HG02981 (cell line): Measurements from ENCODE around the gene NOC2L.
"Not testable (repeated sequence)": the region's sequence is repeated elsewhere in the genome, so short reads cannot be mapped to it uniquely, and the experiment has no call there.

Experiments
- ATAC-seq: cut with Tn5 transposase; IDR thresholded peaks from one replicate; pipeline ENCODE4 v1.9.1; 2021; ENCODE audit warnings: mild to moderate bottlenecking, moderate library complexity; ENCODE audit not compliant: unreplicated experiment

Gene NOC2L

DNA sequence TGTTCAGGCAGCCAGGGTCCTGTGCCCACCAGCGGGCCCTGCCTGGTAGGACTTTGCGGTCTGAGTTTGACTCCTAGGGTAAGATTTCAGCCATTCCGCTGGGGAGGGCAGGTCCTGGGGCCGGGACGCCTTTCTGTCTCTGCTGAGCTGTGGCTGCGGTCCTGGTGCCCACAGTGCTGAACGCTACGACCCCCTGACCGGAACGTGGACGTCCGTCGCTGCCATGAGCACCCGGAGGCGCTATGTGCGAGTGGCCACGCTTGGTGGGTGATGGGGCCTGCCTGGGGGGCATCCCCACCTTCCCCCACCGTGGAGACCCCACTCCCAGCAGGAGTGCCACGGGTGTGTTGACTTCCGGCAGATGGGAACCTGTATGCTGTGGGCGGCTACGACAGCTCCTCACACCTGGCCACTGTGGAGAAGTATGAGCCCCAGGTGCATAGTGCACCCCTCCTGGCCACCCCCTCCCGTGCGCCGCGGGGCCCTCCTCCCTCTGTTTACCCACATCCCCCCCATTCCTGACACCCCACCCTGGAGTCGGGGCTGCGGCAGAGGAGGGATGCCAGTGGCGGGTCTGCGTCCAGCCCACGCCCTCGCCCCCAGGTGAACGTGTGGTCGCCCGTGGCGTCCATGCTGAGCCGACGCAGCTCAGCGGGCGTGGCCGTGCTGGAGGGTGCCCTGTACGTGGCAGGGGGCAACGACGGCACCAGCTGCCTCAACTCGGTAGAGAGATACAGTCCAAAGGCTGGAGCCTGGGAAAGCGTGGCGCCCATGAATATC is 4.9 kb upstream of the NOC2L start:
- ATAC-seq, result no peak

GRCh38 chr1:963301-963651 is 4.2 kb upstream of the NOC2L start:
- ATAC-seq, result no peak

DNA sequence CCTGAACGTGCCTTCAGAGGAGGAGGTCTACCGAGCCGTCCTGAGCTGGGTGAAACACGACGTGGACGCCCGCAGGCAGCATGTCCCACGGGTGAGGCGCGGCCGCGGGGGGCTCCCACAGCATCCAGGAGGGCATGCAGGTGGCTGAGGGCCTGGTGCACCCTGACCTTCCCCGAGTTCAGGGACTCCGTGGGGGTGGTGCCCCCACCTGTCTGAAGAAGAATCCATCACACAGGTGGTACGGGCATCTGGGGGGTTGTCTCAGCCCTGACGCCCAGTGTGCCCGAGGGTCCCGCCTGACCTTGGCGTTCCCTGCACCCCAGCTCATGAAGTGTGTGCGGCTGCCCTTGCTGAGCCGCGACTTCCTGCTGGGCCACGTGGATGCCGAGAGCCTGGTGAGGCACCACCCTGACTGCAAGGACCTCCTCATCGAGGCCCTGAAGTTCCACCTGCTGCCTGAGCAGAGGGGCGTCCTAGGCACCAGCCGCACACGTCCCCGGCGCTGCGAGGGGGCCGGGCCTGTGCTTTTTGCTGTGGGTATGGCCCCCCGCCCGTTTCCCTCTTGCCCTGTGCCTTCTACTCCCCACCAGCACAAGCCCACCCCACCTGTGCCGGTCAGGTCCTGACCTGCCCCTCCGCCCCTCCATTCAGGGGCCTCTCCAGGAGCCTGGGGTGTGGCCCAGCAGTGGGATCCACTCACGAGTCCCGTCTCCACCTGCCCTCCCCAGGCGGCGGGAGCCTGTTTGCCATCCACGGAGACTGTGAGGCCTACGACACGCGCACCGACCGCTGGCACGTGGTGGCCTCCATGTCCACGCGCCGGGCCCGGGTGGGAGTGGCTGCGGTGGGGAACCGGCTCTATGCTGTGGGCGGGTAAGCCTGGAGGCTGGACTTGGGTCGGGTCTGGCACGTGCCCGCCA is 3.6 kb upstream of the NOC2L start:
- ATAC-seq, result no peak

- ATAC-seq, result no peak
Observed at GRCh38 chr1:961132-961669, 2.1 kb upstream of the NOC2L start.

DNA sequence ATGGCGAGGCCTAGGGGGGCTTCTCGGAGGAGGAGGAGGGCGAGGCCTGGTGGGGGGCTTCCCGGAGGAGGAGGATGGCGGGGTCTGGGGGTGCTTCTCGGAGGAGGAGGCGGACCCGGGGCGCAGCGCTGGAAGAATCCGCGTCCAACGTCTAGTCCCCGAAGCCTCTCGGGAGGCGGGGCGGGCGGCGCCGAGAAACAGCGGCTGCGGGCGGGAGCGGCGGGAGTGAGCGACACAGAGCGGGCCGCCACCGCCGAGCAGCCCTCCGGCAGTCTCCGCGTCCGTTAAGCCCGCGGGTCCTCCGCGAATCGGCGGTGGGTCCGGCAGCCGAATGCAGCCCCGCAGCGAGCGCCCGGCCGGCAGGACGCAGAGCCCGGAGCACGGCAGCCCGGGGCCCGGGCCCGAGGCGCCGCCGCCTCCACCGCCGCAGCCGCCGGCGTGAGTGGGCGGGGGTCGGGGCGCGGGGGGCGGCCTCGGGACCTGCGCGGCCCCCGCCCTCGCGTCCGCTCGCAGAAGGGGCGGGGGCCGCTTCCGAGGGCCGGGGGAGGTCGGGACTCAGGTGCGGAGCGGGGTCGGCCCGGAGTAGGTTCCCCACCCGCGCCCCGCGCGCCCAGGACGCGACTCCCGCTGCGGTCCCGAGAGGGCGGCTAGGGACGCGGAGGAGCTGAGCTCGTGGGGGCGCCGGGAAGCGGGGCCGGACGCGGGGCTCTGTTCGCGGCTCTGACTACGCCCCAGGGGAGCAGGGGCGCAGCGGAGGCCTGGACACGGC is 1.5 kb upstream of the NOC2L start, which contains the start of gene KLHL17:
KLHL17 (plus strand) TSS at position 222 of the 769 bp plus-strand sequence; CDS start at position 332, 110 bp downstream.
- peak; percentile 53 for ATAC-seq

- ATAC-seq, result no peak
Observed at GRCh38 chr1:959731-960362, 791 bp upstream of the NOC2L start.

DNA sequence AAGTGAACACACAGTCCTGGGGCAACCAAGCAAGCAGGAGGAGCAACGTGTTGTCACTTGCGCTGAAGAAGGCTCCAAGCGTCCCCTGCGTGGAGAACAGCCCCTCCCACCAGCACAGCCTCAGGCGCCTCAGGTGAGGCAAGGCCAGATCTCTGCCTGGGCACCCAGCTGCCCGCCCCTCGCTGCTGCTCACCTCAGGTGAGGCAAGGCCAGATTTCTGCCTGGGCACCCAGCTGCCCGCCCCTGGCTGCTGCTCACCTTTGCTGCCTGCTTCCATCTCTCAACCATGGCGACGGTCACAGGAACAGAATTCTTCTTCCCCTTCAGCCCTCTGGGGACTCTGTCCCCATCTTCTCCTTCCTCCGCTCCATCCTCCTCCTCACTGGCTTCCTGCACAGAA is 2.4 kb downstream of the NOC2L start:
- ATAC-seq, result no peak

- no peak for ATAC-seq
Observed at GRCh38 chr1:955474-955873, 3.6 kb downstream of the NOC2L start.

DNA sequence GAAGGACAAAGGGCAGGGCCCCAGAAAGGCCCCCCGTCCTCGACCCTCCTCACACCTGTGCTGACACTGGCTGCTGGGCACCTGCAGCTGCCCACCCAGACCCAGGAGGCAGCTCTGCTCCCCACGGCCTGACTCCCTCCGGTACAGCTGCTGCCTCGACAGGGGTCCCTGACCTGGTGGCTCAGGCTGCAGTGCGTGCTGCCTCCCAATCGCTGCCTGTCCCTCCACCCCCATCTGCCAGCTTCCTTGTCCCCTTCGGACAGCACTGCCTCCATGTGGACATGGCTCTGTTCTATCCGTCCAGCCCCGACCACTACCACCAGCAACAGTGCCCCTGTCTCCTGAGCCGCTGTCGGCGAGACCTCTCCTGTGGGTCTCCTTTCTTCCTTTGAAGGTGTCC is 4.1 kb downstream of the NOC2L start:
- no peak for ATAC-seq

- ATAC-seq, result no peak
Observed at GRCh38 chr1:953524-954320, 5.3 kb downstream of the NOC2L start.

GRCh38 chr1:952603-953002 is 6.5 kb downstream of the NOC2L start:
- ATAC-seq, result no peak

DNA sequence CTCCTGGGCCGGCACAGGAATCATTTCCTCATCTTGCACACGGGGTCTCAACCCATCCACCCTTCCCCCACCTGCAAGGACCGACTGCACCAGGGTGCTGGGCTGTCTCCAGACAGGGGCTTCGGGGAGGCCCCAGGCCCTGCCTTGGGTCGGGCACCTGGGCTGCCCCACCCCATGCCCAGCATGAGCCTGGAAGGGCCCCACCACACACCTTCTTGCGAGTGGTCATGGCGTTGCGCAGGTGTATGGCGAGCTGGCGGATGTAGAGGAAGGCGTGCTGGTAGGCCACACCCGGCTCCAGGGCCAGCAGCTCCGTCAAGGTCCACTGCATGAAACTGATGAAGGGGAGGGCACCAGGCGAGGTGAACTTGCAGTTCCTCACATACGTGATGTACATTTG is 6.9 kb downstream of the NOC2L start:
- ATAC-seq, result no peak

- no peak for ATAC-seq
Observed at GRCh38 chr1:951364-951763, 7.7 kb downstream of the NOC2L start.

DNA sequence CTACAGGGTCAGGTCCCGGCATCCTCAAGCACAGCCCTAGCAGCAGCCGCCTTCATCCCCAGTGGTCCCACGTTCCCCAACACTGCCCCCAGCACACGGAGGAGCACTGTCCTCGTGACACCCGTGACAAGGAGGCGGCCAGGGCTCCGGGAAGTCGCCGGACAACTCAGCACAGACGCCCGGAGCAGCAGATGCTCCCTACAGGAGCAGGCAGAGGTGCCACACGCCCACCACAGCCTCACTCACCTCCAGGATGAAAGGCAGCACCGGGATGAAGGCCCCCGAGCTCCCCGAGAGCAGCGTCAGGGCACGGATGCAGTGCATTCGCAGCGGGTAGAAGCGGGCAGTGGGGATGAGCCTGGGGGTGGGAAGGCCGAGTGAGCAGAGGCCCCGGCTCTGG is 8.2 kb downstream of the NOC2L start:
- ATAC-seq, result no peak

DNA sequence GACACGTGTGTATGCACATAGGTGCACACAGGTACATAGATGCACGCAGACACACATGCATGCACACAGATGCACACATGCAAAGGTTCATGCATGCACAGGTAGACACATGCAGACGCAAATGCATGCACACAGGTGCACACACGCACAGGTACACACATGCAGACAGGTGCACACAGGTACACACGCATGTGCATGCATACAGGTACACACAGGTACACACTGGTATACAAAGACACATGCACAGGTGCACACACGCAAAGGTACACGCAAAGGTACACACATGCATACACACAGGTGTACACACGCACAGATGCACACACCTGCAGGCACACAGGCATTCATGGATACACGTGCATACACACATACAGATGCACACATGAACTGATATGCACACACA is 8.8 kb downstream of the NOC2L start:
- ATAC-seq, result no peak

- no peak for ATAC-seq
Observed at GRCh38 chr1:947958-948357, 11.1 kb downstream of the NOC2L start.

DNA sequence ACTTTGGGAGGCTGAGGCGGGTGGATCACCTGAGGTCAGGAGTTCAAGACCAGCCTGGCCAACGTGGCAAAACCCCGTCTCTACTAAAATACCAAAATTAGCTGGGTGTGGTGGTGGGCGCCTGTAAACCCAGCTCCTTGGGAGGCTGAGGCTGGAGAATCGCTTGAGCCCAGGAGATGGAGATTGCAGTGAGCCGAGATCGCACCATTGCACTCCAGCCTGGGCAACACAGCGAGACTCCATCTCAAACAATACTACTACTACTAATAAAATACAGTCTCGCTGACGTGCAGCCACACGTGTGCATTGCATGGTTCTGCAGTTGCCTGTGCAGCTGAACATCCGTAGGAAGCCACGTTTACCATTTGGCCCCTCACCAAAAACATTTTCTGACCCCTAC is 12.2 kb downstream of the NOC2L start:
- not testable (repeated sequence) for ATAC-seq

GRCh38 chr1:945688-946556 is 13.1 kb downstream of the NOC2L start:
- ATAC-seq, result no peak
